Activated CD8-positive, alpha-beta memory T cell treated with anti-CD3 and anti-CD28 coated beads for 36 hours (primary cell): ENCODE measurements around the gene NUSAP1. TPM values are rescaled to one million over a fixed set of nuclear protein-coding genes. Genes with fewer than 3 reads are reported as not detected.
"Not testable (repeated sequence)": the region's sequence is repeated elsewhere in the genome, so short reads cannot be mapped to it uniquely, and the experiment has no call there.

ENCODE experiments used
- CTCF ChIA-PET: fragments of 350-600 bp; sonication (Branson Sonifier 250); formaldehyde crosslinking; loops from one replicate; lab custom pipeline; 2021; ENCODE audit warnings: antibody characterized with exemption; lab: Charles Lee
- POLR2A ChIA-PET: fragments of 350-600 bp; sonication (Branson Sonifier 250); formaldehyde crosslinking; loops from one replicate; lab custom pipeline; 2021; ENCODE audit warnings: antibody characterized with exemption; lab: Charles Lee
- total RNA-seq, 2 experiments: library from RNA; stranded (reverse); gene quantifications; one replicate each; pipeline ENCODE4 v1.2.3, GENCODE V29; 2021

The NUSAP1 gene
- total RNA-seq, 2 experiments from 2014 or later, result 118 to 126 TPM

- POLR2A ChIA-PET, result interaction anchor here (0.7 kb wide), 1 partner anchor 40 kb away, joined by 5 read pairs; no protein-coding TSS in a partner anchor
- CTCF ChIA-PET, result interaction anchor here (0.7 kb wide), 1 partner anchor 69 kb away, joined by 6 read pairs; no protein-coding TSS in a partner anchor
These were observed 60.0 kb downstream of the NUSAP1 start for GRCh38 chr15:41392659-41393058.

GRCh38 chr15:41394924-41395323 lies 62.2 kb downstream of the NUSAP1 start:
- POLR2A ChIA-PET, result no interaction called here
- CTCF ChIA-PET, result no interaction called here

- POLR2A ChIA-PET, result no interaction called here
- CTCF ChIA-PET, result no interaction called here
These were observed 63.4 kb downstream of the NUSAP1 start for GRCh38 chr15:41396111-41396510.

GRCh38 chr15:41401904-41402267 lies 69.2 kb downstream of the NUSAP1 start:
- POLR2A ChIA-PET, result interaction anchor here (1.0 kb wide), 1 partner anchor 28 kb away, joined by 3 read pairs; no protein-coding TSS in a partner anchor
- CTCF ChIA-PET, result interaction anchor here (0.9 kb wide), 1 partner anchor 171 kb away, joined by 3 read pairs; the partner anchor contains the start of genes CHP1 and EXD1

GRCh38 chr15:41407341-41407740 lies 74.7 kb downstream of the NUSAP1 start:
- ChIA-PET POLR2A (no interaction called here), CTCF (no interaction called here)

- POLR2A ChIA-PET, result no interaction called here
These were observed 75.6 kb downstream of the NUSAP1 start for GRCh38 chr15:41408234-41408641.

GRCh38 chr15:41411031-41411430 lies 78.3 kb downstream of the NUSAP1 start:
- CTCF ChIA-PET, result no interaction called here
- POLR2A ChIA-PET, result no interaction called here

More at GRCh38 chr15:41408234-41408641, 75.6 kb downstream of the NUSAP1 start:
- CTCF ChIA-PET, result no interaction called here

- CTCF ChIA-PET, result no interaction called here
- POLR2A ChIA-PET, result no interaction called here
These were observed 78.8 kb downstream of the NUSAP1 start for GRCh38 chr15:41411441-41411840.

GRCh38 chr15:41416128-41416741 lies 83.6 kb downstream of the NUSAP1 start:
- POLR2A ChIA-PET, result interaction anchor here (0.8 kb wide), 1 partner anchor 83 kb away, joined by 3 read pairs; the partner anchor contains the start of genes NUSAP1 and OIP5
- CTCF ChIA-PET, result no interaction called here

- ChIA-PET CTCF (interaction anchor here (1.6 kb wide), 1 partner anchor 13 kb away, joined by 4 read pairs; no protein-coding TSS in a partner anchor), POLR2A (interaction anchor here (0.6 to 0.8 kb wide), 2 partner anchors 84 to 99 kb away, joined by 3 read pairs; partner anchors contain the start of genes NUSAP1 and OIP5)
These were observed 84.2 kb downstream of the NUSAP1 start, which contains the start of gene RTF1 for GRCh38 chr15:41416742-41417417. TSS of gene RTF1 (plus strand) at chr15:41417095. CDS start at chr15:41417116, 21 bp downstream.

GRCh38 chr15:41417418-41418195 lies 84.9 kb downstream of the NUSAP1 start:
- CTCF ChIA-PET, result interaction anchor here (1.6 kb wide), 1 partner anchor 12 kb away, joined by 4 read pairs; no protein-coding TSS in a partner anchor
- POLR2A ChIA-PET, result interaction anchor here (0.6 kb wide), 1 partner anchor 99 kb away, joined by 3 read pairs; no protein-coding TSS in a partner anchor

GRCh38 chr15:41423979-41424659 lies 91.4 kb downstream of the NUSAP1 start:
- POLR2A ChIA-PET, result no interaction called here
- CTCF ChIA-PET, result no interaction called here

- POLR2A ChIA-PET, result no interaction called here
- CTCF ChIA-PET, result no interaction called here
These were observed 92.1 kb downstream of the NUSAP1 start for GRCh38 chr15:41424809-41425208.

- CTCF ChIA-PET, result not testable (repeated sequence)
These were observed 93.2 kb downstream of the NUSAP1 start for GRCh38 chr15:41425907-41426306.

GRCh38 chr15:41429003-41429890 lies 96.6 kb downstream of the NUSAP1 start:
- POLR2A ChIA-PET, result interaction anchor here (0.5 to 1.1 kb wide), 2 partner anchors 27 to 267 kb away, joined by 3 read pairs; partner anchors contain the start of gene NDUFAF1
- CTCF ChIA-PET, result interaction anchor here (0.7 to 0.9 kb wide), 4 partner anchors 11 to 321 kb away, joined by 3 to 4 read pairs (median 3); no protein-coding TSS in a partner anchor

More at GRCh38 chr15:41425907-41426306, 93.2 kb downstream of the NUSAP1 start:
- POLR2A ChIA-PET, result not testable (repeated sequence)
